GM20431 (cell line): ENCODE measurements around the gene CACNA2D3.

Source experiments
- in situ Hi-C: fragments of 300-500 bp; cut with MseI, MboI; formaldehyde crosslinking; loops from one replicate; pipeline ENCODE4 v1.15.0; 2020; ENCODE audit warnings: low sequenced_read_pairs; ENCODE audit not compliant: unreplicated experiment

The CACNA2D3 gene

DNA sequence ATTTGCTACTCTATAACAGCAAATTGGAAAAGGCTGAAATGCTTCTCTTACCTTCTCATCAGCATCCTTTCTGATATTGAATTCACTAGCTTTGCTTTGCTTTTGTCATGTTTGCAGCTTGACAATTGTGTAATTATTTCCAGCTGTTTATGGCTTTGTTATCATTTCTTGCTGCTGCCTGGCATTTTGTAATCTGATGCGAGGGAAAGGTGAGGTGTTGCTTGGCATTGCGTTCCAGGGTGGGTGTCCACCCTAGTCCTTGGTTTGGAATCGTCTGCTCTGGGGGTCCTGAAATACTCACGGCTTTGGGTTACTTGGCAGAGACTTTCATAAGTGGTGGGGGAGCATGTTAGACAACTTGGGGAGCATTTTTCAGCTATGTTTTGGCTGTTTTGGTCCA lies 2.9 kb downstream of the CACNA2D3 start:
- in situ Hi-C loops = no loop called here

DNA sequence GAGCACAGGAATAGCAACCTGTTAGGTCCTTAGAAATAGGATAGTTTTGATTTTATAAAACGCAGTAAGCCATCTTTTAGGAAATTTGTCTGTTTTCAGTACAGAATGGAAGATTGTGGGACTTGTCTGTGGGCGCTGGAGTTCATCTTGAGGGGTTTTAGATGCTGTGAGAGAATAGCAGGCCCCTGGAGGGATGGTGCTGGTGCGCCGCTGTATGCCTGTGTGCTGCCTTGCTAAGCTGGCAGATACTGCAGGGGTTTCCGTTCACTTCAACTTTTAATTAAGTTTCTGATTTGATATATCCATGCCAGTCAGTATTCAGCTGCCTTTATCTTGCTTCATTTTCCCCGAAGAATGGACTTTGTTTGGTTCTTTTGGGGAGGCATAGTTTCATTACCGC lies 4.2 kb downstream of the CACNA2D3 start:
- in situ Hi-C loops = no loop called here

DNA sequence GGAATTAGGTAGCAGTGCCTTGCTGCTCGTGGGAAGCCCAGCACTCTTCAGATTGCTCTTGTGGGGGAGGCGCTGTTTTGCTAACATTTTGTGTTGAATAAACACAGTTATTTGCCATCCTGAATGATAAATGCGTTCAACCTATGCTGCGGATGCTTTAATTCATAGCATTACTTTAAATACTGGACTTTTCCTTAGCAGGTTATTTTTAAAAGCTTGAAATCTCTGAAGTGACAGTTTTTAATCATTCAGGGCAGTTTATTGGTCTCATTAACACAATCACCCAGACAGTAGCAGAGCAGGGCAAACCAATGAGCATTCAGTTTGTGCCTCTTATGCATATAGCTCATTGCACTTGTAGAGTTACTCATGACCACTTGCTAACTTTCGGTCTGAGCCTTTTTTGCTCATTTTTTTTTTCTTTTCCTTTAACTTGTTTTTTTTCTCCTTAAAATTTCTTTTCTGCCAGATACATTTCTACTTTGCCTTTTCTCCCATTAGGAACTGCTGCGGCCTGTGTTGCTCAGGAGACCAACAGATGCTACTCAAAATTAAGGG lies 5.2 kb downstream of the CACNA2D3 start:
- in situ Hi-C loops = no loop called here

GRCh38 chr3:54131026-54131605 lies 8.8 kb downstream of the CACNA2D3 start:
- in situ Hi-C loops = no loop called here

- in situ Hi-C loops = no loop called here
Measured at GRCh38 chr3:54131890-54132289, 9.5 kb downstream of the CACNA2D3 start.

DNA sequence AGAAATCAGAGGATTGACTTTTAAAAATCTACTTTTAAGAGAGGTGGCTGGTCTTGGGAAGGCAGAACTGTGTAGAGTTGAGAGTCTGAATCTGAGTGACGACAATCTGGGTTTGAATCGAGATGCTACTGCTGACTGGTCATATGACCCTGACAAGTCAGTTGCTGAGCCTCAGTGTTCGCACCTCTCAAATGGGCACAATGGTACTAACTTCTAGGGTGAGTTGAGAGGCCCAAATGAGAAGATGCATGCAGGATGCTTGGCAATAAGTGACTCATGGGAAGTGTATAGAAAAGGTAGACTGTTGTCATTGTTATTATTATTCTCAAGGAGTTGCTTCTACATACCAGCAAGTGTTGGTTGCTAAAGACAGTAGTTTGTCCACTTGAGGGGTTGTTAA lies 10.3 kb downstream of the CACNA2D3 start:
- in situ Hi-C loops = no loop called here

DNA sequence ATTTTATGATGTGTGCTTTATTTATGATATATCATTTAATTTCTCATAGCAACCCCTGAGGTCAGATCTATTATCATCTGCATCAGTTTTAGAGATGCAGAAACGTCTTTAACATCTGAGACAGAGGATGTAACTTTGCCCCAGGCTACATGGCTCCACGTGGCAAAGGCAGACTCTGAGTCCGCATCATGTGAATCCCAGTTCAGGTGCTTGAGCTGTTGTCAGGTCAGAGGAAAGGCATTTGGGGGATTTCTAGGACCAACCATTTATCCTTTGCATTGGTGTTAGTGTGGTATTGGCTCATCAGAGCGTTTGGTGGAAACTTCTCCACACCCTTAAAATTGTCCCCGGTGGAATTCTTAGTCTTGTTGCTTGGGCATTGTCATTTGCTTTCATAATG lies 10.8 kb downstream of the CACNA2D3 start:
- in situ Hi-C loops = no loop called here

GRCh38 chr3:54134155-54134554 lies 11.8 kb downstream of the CACNA2D3 start:
- in situ Hi-C loops = no loop called here

- in situ Hi-C loops = no loop called here
Measured at GRCh38 chr3:54134713-54135112, 12.4 kb downstream of the CACNA2D3 start.

DNA sequence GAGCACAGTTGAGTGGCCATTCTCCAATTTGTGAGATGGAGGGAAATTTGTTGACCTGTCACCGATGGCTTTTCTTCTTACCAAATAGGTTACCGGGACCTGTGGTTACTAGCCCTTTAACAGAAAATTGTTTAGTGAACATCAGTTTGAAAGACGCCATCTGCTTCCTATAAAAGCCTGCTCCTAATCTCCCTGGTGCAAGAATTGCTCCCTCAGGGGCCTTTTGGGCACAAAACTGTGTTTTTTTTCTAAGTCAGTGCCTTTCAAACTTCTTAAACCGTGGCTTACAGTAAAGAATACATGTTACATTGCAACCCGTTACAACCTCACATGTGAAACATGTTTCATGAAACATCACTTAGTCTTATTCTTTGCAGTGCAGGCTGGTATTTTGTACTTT lies 15.0 kb downstream of the CACNA2D3 start:
- in situ Hi-C loops = no loop called here

- in situ Hi-C loops = no loop called here
Measured at GRCh38 chr3:54138937-54139547, 16.7 kb downstream of the CACNA2D3 start.

DNA sequence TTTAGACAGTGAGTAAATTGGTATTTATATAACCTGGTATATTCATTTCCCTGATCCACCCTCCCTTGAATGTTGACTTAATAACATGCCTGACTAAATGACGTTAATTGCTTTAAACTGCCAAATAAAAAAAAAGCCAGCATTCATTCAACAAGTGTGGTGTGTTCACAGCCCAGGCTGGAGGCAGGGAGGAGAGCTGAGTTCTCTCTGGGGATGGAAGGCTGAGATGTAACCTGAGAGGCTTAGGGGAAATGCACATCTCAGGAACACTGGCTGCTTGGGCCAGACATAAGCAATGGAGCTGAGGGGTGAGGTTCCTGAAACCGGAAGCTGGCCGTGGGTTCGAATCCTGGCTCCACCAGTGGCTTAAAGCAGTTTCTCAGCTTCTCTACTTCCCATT lies 17.3 kb downstream of the CACNA2D3 start:
- in situ Hi-C loops = no loop called here

GRCh38 chr3:54144284-54144683 lies 21.9 kb downstream of the CACNA2D3 start:
- in situ Hi-C loops = no loop called here

DNA sequence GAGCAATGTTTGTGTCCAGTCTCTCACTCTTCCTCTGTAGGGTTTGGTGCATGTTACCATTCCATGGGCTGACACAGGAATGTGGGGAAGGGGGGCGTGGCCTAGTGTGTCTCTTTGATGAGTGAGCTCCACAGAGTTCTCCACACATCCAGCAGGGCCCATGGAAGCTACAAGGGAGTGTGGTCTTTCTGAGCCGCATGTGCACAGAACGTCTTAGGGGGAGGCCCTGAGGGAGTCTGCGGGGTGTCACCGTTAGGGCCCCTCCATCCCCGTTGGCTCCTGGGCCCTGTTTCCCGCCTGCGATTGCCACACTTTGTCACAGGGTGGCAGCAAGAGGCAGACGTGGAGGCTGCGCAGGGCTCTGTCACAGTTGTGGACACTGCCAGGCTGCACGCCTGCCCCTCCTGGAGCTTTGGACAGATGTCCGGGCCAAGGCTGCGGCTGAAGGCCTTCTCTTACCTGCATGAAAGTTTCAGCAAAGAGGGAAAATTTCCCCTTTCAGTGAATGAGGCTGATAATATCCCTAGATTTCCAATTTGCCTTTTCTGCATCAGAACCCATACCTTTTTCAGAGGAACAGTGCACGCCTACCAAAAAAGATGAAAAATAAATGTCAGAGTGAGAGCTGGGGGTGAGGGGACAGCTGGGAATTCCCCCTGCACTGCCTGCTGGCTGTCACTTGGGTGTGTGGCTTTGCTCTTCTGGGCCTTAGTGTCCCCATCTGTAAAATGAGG lies 24.3 kb downstream of the CACNA2D3 start:
- in situ Hi-C loops = no loop called here

DNA sequence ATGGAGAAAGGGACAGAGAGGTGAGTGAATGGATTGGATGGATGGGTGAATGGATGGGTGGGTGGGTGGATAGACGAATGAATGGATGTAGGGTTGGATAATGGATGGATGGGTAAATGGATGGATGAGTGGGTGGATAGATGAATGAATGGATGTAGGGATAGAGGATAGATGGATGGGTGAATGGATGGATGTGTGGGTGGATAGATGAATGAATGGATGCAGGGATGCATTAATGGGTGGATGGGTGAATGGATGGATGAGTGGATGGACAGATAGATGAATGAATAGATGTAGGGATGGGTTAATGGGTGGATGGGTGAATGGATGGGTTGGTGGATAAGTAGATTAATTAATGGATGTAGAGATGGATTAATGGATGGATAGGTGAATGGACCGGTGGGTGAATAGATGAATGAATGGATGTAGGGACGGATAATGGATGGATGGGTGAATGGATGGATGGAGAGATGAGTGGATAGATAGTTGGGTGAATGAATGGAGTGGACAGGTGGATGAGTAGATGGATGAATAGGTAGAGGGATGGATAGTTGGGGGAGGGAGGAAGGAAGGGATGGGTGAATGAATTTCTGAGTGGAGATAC lies 28.6 kb downstream of the CACNA2D3 start:
- in situ Hi-C loops = no loop called here

DNA sequence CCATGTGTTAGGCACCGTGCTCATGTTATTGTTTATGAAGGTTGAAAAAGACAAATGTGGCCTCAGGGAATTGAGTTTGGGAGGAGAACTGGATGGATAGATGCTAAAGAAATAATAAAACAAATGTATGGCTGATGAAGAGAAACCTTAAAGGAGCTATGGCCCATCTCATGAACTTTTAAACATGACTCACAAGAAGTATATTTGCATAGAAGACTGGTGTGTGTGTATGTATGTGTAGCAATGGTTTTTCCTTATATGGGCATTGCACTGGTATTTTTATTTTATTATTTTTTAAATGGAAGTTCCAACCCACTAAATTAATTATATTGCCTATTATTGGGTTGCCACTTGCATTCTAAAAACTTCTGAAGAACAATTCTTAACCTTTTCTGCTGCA lies 31.1 kb downstream of the CACNA2D3 start:
- in situ Hi-C loops = no loop called here

DNA sequence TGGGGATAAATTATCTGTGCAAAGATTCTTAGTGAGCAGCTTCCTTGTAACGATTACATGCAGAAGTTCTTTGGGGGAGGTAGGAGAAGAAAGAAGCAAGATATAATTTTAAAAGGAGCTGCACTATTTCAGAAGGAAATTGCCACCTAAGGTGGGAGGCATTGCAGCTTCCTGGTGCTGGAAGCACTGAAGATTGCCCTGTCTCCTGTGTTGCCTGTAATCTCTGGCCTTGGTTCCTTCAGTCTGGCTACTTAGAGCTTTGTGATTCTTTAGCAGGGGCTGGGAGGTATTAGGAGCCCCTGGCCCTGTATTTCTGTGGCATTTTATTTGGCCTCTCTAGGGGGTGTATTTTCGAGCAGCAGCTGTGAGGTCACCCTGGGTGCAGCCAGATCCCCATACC lies 35.5 kb downstream of the CACNA2D3 start:
- in situ Hi-C loops = no loop called here

DNA sequence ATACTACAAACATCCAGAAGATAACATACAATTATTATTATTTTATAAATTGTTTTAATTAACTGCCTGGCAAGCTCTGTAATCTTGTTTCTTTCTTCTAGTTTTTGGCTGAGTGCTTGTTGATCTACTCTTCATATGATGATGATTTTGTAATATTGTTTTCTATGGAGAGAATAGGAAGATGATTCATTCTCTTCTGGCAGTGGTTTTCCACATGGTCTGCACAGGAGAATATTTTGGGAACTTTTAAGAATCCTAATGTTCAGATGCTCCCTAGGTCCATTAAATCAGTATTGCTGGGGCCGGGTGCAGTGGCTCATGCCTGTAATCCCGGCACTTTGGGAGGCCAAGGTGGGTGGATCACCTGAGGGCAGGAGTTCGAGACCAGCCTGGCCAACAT lies 37.6 kb downstream of the CACNA2D3 start:
- in situ Hi-C loops = no loop called here

DNA sequence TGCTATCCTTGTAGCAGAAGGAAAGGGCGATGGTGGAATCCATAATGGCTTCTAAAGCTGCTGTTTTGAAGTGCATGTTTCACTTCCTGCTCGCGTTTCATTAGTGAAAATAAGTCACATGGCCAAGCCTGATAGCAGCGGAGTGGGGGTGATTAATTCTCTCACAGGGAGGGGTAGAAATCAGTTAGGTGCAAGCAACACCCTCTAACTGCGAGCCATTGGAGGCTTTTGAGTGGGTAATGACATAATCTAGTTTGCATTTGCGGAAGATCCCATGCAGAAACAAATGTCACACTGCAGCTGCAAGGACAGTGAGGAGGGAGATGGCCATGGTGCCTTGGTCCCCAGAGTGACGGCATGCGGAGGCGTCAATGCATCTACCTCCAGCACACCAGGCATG lies 41.1 kb downstream of the CACNA2D3 start:
- in situ Hi-C loops = no loop called here

- in situ Hi-C loops = no loop called here
Measured at GRCh38 chr3:54164192-54164975, 42.0 kb downstream of the CACNA2D3 start.
